Stimulated activated effector memory CD8-positive, alpha-beta T cell treated with anti-CD3 and anti-CD28 coated beads, Interleukin-12 subunit alpha, Interleukin-12 subunit beta, amount 100 ng/mL, for 72 hours (primary cell): Measurements from ENCODE around the gene LTV1.
"Not testable (repeated sequence)": the region's sequence is repeated elsewhere in the genome, so short reads cannot be mapped to it uniquely, and the experiment has no call there.

Experiments used
- ATAC-seq: fragments of 150-1000 bp; cut with Tn5 transposase; 2 replicates; pipeline ENCODE4 v1.10.0; 2021
- DNase-seq, 2 donors: peaks; one replicate each; pipeline ENCODE4 v3.0.0; 2021 to 2022; ENCODE audit warnings: low spot score in 2 of 2
- H3K27ac Mint-ChIP-seq: one replicate; pipeline ENCODE4 v1.8.0; 2022; ENCODE audit warnings: mild to moderate bottlenecking, mixed read lengths
- H3K36me3 Mint-ChIP-seq: one replicate; pipeline ENCODE4 v1.8.0; 2022; ENCODE audit warnings: mild to moderate bottlenecking, mixed read lengths
- H3K4me1 Mint-ChIP-seq: one replicate; pipeline ENCODE4 v1.8.0; 2022; ENCODE audit warnings: mixed read lengths
- H3K4me3 Mint-ChIP-seq: one replicate; pipeline ENCODE4 v1.8.0; 2022; ENCODE audit warnings: mild to moderate bottlenecking, mixed read lengths
- H3K9me3 Mint-ChIP-seq: one replicate; pipeline ENCODE4 v1.8.0; 2022; ENCODE audit warnings: mixed read lengths

The LTV1 gene

DNA sequence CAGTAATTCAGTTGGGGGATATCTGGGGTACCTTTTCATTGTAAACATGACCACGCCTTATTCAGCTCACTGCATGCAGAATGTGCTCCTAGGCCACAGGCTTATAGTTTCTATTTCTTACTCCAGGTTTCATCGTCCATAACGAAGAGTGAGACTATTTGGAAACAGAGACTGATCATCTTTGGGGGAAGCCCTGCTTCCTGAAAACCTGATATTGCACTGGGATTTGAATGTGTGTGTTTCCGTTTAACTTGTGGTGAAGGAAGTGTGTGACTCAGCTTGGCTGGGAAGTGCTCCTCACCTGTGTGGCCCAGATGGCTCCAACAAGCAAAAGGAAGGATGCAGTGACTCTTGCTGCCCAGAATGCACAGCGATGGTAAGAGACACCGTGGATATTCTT lies 19.6 kb upstream of the LTV1 start:
- H3K27ac Mint-ChIP-seq = no peak overlapping the region
- ATAC-seq (no peak), DNase-seq (no peak)
- peaks cover 39% of the 10 kb centered on the region for H3K36me3 Mint-ChIP-seq
- H3K4me1 Mint-ChIP-seq = peaks cover 6% of the 10 kb centered on the region
- H3K4me3 Mint-ChIP-seq = no peak overlapping the region
- no peaks in the 10 kb centered on the region for H3K9me3 Mint-ChIP-seq

DNA sequence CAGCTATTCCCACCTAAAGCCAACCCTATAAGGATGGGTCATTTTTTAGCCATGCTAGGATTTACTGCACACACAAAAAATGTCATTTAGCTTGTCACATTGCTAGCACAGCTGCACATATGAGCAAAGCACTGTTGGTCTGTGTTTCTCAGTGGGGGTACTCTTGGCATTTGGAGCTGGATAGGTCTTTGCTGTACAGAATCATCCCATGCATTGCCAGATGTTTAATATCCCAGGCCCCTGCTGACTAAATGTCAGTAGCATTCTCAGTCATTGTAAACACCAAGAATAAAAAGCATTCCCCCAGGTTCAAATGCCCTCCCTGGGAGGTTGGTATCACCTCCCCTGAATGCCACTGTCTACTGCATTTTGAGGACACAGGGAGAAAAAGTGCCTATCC lies 14.6 kb upstream of the LTV1 start:
- H3K9me3 Mint-ChIP-seq = no peaks in the 10 kb centered on the region
- no peak overlapping the region for H3K4me3 Mint-ChIP-seq
- peak overlapping the region; percentile 10 for H3K27ac Mint-ChIP-seq
- no peak for DNase-seq
- ATAC-seq = no peak
- H3K4me1 Mint-ChIP-seq = no peaks in the 10 kb centered on the region
- H3K36me3 Mint-ChIP-seq = peaks cover 31% of the 10 kb centered on the region

DNA sequence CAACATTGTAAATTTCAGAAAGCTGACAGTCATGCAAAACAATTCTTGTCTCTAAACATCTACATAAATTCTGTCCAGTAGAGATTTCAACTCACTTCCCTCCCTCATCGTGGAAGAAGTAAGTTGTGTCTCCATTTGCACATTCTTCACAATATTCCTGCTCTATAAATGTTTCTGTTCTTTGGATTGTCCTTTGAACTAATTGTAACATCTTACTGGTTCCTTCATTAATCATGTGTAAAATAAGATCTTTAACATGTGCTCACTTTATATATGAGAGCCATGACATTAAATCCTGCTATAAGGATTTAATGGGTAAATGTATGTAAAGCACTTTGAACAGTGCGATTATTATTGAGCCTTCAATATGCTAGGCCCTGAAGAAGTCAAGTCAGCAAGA lies 7.0 kb upstream of the LTV1 start:
- H3K36me3 Mint-ChIP-seq = no peaks in the 10 kb centered on the region
- ATAC-seq = no peak
- no peaks in the 10 kb centered on the region for H3K9me3 Mint-ChIP-seq
- H3K4me3 Mint-ChIP-seq = no peak overlapping the region
- no peak for DNase-seq
- no peaks in the 10 kb centered on the region for H3K4me1 Mint-ChIP-seq
- H3K27ac Mint-ChIP-seq = no peak overlapping the region

DNA sequence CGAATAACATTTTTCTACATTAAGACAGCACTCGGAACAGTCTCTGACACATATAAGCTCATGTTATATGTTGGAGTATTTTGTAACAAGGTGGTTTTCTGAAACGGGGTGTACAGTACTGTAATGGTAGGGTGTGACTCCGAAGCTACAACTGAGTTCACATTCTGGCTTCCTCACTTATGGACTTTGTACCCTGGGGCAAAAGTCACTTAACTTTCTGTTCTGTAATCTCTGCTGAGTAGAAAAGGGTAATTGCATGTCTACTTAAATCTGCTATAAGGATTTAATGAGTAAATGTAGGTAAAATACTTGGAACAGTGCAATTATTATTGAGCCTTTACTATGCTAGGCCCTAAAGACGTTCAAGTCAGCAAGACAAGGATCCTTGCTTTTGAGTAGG lies 4.7 kb upstream of the LTV1 start:
- DNase-seq (no peak), ATAC-seq (no peak)
- H3K9me3 Mint-ChIP-seq = no peaks in the 10 kb centered on the region
- H3K27ac Mint-ChIP-seq = no peak overlapping the region
- peaks cover 6% of the 10 kb centered on the region for H3K4me1 Mint-ChIP-seq
- H3K36me3 Mint-ChIP-seq = peaks cover 6% of the 10 kb centered on the region
- no peak overlapping the region for H3K4me3 Mint-ChIP-seq

DNA sequence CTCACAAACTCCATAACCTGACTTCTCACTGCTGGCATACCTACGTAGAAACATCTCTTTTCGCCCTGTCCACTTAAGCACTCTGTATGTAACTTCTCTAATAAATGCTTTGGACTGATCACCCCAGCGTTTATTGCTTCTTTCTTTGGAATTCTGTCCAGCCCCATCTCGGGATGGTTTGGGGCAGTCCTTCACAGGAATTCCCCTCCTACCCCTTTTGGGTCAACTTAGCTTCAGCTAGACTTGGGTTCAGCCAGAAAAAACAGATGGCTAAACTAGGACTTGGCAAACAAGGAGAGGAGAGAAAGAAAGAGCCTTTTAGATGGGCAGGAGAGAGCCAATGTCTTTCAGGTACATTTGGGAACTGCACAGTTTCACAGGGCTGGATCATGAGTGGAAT lies 3.9 kb upstream of the LTV1 start:
- DNase-seq (no peak), ATAC-seq (no peak)
- H3K4me3 Mint-ChIP-seq = no peak overlapping the region
- no peaks in the 10 kb centered on the region for H3K9me3 Mint-ChIP-seq
- peaks cover 13% of the 10 kb centered on the region for H3K4me1 Mint-ChIP-seq
- peak overlapping the region; percentile 1 for H3K27ac Mint-ChIP-seq
- peaks cover 14% of the 10 kb centered on the region for H3K36me3 Mint-ChIP-seq

DNA sequence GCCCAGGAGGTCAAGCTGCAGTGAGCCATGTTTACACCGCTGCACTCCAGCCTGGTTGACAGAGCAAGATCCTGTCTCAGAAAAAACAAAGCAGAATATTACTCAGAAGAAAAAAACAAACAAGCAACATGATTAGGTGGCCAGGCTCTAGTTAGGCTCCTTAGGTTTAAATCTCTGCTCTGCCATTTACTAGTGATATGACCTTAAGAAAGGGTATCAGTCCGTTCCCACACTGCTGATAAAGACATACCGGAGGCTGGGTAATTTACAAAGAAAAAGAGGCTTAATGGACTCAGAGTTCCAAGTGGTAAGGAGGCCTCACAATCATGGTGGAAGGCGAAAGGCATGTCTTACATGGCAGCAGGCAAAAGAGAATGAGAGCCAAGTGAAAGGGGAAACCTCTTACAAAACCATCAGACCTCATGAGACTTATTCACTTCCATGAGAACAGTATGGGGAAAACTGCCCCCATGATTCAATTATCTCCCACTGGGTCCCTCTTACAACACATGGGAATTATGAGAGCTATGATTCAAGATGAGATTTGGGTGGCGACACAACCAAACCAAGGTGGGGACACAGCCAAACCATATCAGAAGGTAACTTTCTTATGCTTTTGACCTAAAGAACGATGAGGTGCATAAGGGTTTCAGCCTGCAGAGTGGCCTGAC lies 2.4 kb upstream of the LTV1 start:
- ATAC-seq (no peak), DNase-seq (no peak)
- Mint-ChIP-seq H3K4me1 (peaks cover 20% of the 10 kb centered on the region), H3K9me3 (no peaks in the 10 kb centered on the region), H3K36me3 (peaks cover 29% of the 10 kb centered on the region), H3K27ac (no peak overlapping the region), H3K4me3 (peak overlapping the region; percentile 2)

DNA sequence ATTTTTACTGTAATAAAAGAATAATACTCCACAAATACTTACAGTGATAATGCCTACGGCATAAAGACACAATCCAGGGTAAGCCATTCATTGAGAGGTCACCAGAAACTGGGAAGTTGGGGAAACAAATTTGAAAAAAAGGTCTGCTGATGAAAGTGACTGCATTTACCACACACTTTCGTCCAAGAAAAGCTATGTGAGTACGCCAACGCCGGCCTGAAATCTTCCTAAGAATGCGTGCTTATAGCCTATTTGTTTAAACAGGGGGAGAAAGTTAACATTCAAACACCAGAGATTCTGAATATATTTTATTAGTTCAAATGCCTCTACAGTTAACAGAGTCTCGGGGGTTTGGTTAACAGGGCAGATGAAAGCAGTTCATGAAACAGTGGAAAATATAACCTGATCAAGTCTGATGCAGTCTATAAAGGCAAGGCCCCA lies 657 bp upstream of the LTV1 start:
- H3K27ac Mint-ChIP-seq = peak overlapping the region; percentile 99
- peaks cover 24% of the 10 kb centered on the region for H3K4me1 Mint-ChIP-seq
- H3K9me3 Mint-ChIP-seq = no peaks in the 10 kb centered on the region
- peaks cover 46% of the 10 kb centered on the region for H3K36me3 Mint-ChIP-seq
- peak overlapping the region; percentile 95 for H3K4me3 Mint-ChIP-seq
- ATAC-seq (peak; percentile 64), DNase-seq (no peak)

DNA sequence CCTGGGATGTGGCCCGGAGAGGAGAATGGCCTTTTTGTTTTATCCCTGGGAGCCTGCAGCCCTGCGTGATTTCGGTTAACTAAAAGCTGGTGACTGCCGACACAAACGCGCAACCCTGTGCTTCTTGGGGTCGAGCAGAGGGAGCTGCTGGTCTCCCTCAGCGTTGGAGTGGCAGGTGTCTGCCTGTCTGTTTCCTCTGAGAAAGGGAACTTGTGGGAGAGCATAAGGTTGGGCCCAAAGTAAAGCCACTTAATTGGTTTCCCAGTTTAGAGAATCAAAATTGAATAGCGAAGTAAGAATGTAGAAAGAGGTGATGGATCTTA lies 500 bp downstream of the LTV1 start:
- peak overlapping the region; percentile 99 for H3K27ac Mint-ChIP-seq
- DNase-seq (no peak), ATAC-seq (no peak)
- peaks cover 58% of the 10 kb centered on the region for H3K36me3 Mint-ChIP-seq
- H3K9me3 Mint-ChIP-seq = no peaks in the 10 kb centered on the region
- peak overlapping the region; percentile 95 for H3K4me3 Mint-ChIP-seq
- H3K4me1 Mint-ChIP-seq = peaks cover 30% of the 10 kb centered on the region

DNA sequence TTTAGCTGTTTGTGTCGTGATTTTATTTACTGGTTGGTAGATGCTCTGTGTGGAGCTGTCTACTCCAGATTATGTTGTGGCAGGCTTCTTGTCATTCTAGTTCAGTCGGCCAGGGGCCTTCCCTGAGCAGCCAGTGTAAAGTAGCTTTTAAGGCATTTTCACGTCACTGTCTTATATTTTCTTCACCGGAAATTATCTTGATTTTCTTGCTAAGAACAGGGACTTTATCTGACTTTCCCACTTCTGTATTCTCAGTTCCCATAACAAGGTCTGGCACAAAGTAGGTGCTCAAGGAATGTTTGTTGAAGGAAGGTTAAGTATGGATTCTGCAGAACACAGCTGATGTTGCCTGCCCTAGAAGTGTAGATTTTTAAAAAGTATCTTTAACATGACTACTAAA lies 868 bp downstream of the LTV1 start:
- H3K36me3 Mint-ChIP-seq = peaks cover 62% of the 10 kb centered on the region
- no peak for ATAC-seq
- peak overlapping the region; percentile 95 for H3K4me3 Mint-ChIP-seq
- DNase-seq = no peak
- peaks cover 32% of the 10 kb centered on the region for H3K4me1 Mint-ChIP-seq
- H3K27ac Mint-ChIP-seq = peak overlapping the region; percentile 99
- H3K9me3 Mint-ChIP-seq = no peaks in the 10 kb centered on the region

DNA sequence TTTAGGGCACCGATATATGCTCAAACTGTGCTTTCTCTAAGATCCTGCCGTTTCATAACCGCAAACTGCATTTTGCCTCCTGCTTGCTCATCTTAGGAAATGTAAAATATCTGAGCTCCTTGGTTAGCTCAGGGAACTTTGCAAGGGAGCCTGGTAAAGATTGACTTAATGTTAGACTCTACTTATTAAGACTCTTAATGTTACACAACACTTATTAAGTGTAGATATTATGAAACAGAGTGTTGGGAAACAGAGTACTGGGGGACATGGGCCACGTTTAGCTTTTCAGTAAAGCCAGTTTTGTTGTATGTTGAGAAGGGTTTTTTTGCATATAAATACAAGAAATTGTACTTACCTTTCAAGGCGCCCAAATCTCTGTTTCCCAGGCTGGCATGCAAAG lies 1.9 kb downstream of the LTV1 start:
- Mint-ChIP-seq H3K4me1 (peaks cover 32% of the 10 kb centered on the region), H3K36me3 (peaks cover 72% of the 10 kb centered on the region), H3K9me3 (no peaks in the 10 kb centered on the region), H3K27ac (no peak overlapping the region), H3K4me3 (no peak overlapping the region)
- no peak for ATAC-seq
- DNase-seq = no peak

DNA sequence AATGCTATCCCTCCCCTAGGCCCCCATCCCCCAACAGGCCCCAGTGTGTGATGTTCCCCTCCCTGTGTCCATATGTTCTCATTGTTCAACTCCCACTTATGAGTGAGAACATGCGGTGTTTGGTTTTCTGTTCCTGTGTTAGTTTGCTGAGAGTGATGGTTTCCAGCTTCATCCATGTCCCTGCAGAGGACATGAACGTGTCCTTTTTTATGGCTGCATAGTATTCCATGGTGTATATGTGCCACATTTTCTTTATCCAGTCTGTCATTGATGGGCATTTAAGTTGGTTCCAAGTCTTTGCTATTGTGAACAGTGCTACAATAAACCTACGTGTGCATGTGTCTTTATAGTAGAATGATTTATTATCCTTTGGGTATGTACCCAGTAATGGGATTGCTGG lies 8.6 kb downstream of the LTV1 start:
- Mint-ChIP-seq H3K36me3 (peaks cover 100% of the 10 kb centered on the region), H3K27ac (peak overlapping the region; percentile 26), H3K4me1 (peaks cover 34% of the 10 kb centered on the region)
- H3K9me3 Mint-ChIP-seq, DNase-seq, ATAC-seq, H3K4me3 Mint-ChIP-seq: not testable (repeated sequence)

DNA sequence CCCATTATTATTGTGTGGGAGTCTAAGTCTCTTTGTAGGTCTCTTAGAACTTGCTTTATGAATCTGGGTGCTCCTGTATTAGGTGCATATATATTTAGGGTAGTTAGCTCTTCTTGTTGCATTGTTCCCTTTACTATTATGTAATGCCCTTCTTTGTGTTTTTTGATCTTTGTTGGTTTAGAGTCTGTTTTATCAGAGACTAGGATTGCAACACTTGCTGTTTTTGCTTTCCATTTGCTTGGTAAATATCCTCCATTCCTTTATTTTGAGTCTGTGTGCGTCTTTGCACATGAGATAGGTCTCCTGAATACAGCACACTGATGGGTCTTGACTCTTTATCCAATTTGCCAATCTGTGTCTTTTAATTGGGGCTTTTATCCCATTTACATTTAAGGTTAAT lies 11.9 kb downstream of the LTV1 start:
- not testable (repeated sequence) for H3K27ac Mint-ChIP-seq, H3K9me3 Mint-ChIP-seq, H3K4me3 Mint-ChIP-seq, ATAC-seq, DNase-seq
- Mint-ChIP-seq H3K36me3 (peaks cover 100% of the 10 kb centered on the region), H3K4me1 (peaks cover 35% of the 10 kb centered on the region)

DNA sequence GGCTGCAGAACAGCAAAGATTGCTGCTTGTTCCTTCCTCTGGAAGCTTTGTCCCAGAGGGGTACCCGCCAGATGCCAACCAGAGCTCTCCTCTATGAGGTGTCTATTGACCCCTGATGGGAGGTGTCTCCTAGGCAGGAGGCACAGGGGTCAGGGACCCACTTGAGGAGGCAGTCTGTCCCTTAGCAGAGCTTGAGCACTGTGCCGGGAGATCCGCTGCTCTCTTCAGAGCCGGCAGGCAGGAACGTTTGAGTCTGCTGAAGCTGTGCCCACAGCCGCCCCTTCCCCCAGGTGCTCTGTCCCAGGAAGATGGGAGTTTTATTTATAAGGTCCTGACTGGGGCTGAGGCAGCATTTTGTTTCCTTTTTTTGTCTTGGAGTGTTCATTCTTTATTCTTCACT lies 13.6 kb downstream of the LTV1 start:
- H3K36me3 Mint-ChIP-seq = peaks cover 100% of the 10 kb centered on the region
- H3K4me1 Mint-ChIP-seq = peaks cover 35% of the 10 kb centered on the region
- not testable (repeated sequence) for ATAC-seq, H3K9me3 Mint-ChIP-seq, DNase-seq, H3K27ac Mint-ChIP-seq, H3K4me3 Mint-ChIP-seq

DNA sequence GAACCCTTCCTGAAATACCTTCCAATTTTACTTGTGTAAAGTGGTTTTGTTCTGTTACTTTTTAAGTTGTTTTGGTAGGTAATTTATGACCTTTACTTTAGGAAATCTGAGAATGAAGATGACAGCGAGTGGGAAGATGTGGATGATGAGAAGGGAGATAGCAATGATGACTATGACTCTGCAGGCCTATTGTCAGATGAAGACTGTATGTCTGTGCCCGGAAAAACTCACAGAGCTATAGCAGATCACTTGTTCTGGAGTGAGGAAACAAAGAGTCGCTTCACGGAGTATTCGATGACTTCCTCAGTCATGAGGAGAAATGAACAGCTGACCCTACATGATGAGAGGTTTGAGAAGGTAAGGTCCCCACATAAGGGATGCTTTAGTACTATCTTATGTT lies 14.5 kb downstream of the LTV1 start:
- ATAC-seq (no peak), DNase-seq (no peak)
- H3K36me3 Mint-ChIP-seq = peaks cover 100% of the 10 kb centered on the region
- H3K4me1 Mint-ChIP-seq = peaks cover 35% of the 10 kb centered on the region
- no peak overlapping the region for H3K27ac Mint-ChIP-seq
- H3K4me3 Mint-ChIP-seq = no peak overlapping the region
- H3K9me3 Mint-ChIP-seq = peaks cover 2% of the 10 kb centered on the region

DNA sequence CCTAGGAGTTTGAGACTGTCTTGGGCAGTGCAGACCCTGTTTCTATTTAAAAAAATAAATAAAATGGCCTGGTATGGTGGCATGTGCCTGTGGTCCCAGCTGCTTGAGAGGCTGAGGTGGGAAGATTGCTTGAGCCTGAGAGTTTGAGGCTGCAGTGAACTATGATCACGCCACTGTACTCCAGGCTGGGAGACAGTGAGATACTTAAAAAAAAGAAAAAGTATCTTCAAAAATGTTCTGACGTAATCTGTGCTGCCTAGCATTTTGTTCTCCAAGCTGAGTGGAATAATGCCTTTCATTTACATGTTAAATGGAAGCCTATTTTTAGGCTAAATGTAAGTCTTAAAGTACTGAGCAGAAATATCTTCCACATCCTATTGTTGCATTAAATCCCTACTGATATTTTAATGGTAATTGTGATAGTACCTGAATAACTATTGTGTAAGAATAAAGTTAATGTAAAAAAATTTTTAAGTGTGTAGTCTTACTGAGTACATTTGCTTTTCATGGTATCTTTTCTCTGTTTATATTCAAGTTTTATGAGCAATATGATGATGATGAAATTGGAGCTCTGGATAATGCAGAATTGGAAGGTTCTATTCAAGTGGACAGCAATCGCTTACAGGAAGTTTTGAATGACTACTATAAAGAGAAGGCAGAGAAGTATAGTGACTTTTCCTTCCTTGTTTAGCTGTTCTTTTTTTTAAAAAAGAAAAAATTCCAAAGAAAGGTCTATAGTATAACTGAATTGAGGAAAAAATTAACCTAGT lies 16.9 kb downstream of the LTV1 start:
- Mint-ChIP-seq H3K27ac (no peak overlapping the region), H3K4me3 (no peak overlapping the region), H3K36me3 (peaks cover 98% of the 10 kb centered on the region), H3K9me3 (no peaks in the 10 kb centered on the region), H3K4me1 (peaks cover 12% of the 10 kb centered on the region)
- no peak for ATAC-seq
- no peak for DNase-seq

DNA sequence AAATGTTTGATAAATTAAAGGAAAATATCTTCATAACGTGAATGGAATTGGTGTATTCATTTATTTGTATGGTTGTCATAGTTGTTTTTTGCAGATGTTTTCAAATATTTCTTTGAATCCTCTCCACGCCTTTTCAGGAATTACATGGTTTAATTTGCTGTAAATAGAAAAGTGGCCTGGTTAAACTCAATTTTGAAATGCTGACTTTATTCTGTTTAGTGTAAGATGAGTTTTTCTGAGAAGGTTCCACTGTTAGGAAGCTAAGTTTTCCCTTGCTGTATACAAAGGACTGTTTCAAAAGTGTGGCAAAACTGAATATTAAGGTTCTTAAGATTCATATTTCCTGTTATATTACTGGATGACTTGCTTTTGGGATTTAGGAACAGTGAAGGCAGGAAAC lies 20.6 kb downstream of the LTV1 start:
- ATAC-seq = no peak

More for the DNA sequence above, 20.6 kb downstream of the LTV1 start:
- H3K9me3 Mint-ChIP-seq = no peaks in the 10 kb centered on the region
- DNase-seq = no peak
- peaks cover 61% of the 10 kb centered on the region for H3K36me3 Mint-ChIP-seq
- no peak overlapping the region for H3K27ac Mint-ChIP-seq
- H3K4me3 Mint-ChIP-seq = no peak overlapping the region
- H3K4me1 Mint-ChIP-seq = no peaks in the 10 kb centered on the region
